NT2/D1 (cell line): Measurements from ENCODE around the gene HES1.
"Not testable (repeated sequence)": the region's sequence is repeated elsewhere in the genome, so short reads cannot be mapped to it uniquely, and the experiment has no call there.

Experiments
- DNase-seq: peaks from one replicate; pipeline ENCODE4 v3.0.0-alpha.2; 2011; ENCODE audit warnings: low read depth, low spot score
- H3K27me3 ChIP-seq: 2 replicates; pipeline ENCODE4 v1.6.0; 2011; ENCODE audit warnings: mild to moderate bottlenecking; ENCODE audit not compliant: insufficient read length, insufficient read depth
- H3K36me3 ChIP-seq: 2 replicates; pipeline ENCODE4 v1.6.1; 2011; ENCODE audit warnings: mild to moderate bottlenecking, low read length, mixed read lengths; ENCODE audit not compliant: insufficient read depth, insufficient read length
- H3K4me1 ChIP-seq: 2 replicates; pipeline ENCODE4 v1.5.1; 2011; ENCODE audit not compliant: insufficient read depth, insufficient read length
- H3K4me3 ChIP-seq: 2 replicates; pipeline ENCODE4 v1.5.1; 2011; ENCODE audit warnings: low read depth; ENCODE audit not compliant: insufficient read length
- H3K9ac ChIP-seq: 2 replicates; pipeline ENCODE4 v1.6.0; 2011; ENCODE audit warnings: low read depth; ENCODE audit not compliant: insufficient read length
- H3K9me3 ChIP-seq: 2 replicates; pipeline ENCODE4 v1.5.1; 2011; ENCODE audit warnings: mild to moderate bottlenecking, low read length; ENCODE audit not compliant: insufficient read depth
- SUZ12 ChIP-seq: IDR thresholded peaks from 2 replicates; pipeline ENCODE4 v1.6.1; 2011; ENCODE audit not compliant: insufficient read length, insufficient read depth; ENCODE audit errors: extremely low read depth
- YY1 ChIP-seq: IDR thresholded peaks from 2 replicates; pipeline ENCODE4 v1.6.1; 2011; ENCODE audit not compliant: insufficient read length, insufficient read depth
- ZNF274 ChIP-seq: IDR thresholded peaks from 2 replicates; pipeline ENCODE4 v1.6.1; 2011; ENCODE audit warnings: mild to moderate bottlenecking, low read depth, low read length

HES1 gene

GRCh38 chr3:194121891-194122631 is 13.9 kb upstream of the HES1 start:
- DNase-seq = no peak

DNA sequence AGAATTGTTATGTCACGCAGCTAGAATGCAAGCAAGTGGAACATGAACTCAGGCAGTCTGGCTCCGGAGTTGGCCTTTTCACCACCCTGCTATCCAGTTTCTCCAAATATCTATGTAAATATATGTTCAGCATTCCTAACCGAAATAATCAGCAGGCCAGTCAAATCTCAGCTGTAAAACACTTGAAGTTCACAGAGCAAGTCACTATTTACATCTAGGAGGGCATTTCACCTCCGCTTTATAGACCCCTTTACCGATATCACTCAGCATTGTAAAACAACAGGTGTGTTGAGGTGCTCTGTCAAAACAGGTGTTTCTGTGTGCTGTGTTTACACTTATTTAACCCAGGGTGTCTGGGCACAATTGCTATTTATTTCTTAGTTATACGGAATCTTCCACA is 12.2 kb upstream of the HES1 start:
- Histone ChIP-seq H3K4me3 (no peak overlapping the region), H3K9ac (no peak overlapping the region), H3K36me3 (no peaks in the 10 kb centered on the region), H3K4me1 (no peaks in the 10 kb centered on the region), H3K9me3 (no peaks in the 10 kb centered on the region), H3K27me3 (no peaks in the 10 kb centered on the region)
- no peak for TF ChIP-seq SUZ12
- no peak for TF ChIP-seq YY1
- no peak for TF ChIP-seq ZNF274
- DNase-seq = no peak

More at GRCh38 chr3:194121891-194122631, 13.9 kb upstream of the HES1 start:
- Histone ChIP-seq H3K27me3 (no peaks in the 10 kb centered on the region), H3K4me3 (no peak overlapping the region), H3K36me3 (no peaks in the 10 kb centered on the region), H3K9me3 (no peaks in the 10 kb centered on the region), H3K9ac (no peak overlapping the region), H3K4me1 (no peaks in the 10 kb centered on the region)
- no peak for TF ChIP-seq ZNF274
- no peak for TF ChIP-seq SUZ12

GRCh38 chr3:194124193-194124592 is 11.8 kb upstream of the HES1 start:
- Histone ChIP-seq H3K27me3 (no peaks in the 10 kb centered on the region), H3K9me3 (no peaks in the 10 kb centered on the region), H3K9ac (no peak overlapping the region), H3K4me1 (peaks cover under 1% of the 10 kb centered on the region), H3K4me3 (no peak overlapping the region), H3K36me3 (no peaks in the 10 kb centered on the region)
- TF ChIP-seq ZNF274 (no peak), SUZ12 (no peak), YY1 (no peak)
- DNase-seq = no peak

GRCh38 chr3:194125442-194125841 is 10.5 kb upstream of the HES1 start:
- Histone ChIP-seq H3K4me1 (peaks cover 12% of the 10 kb centered on the region), H3K36me3 (no peaks in the 10 kb centered on the region), H3K9me3 (no peaks in the 10 kb centered on the region), H3K27me3 (peaks cover 3% of the 10 kb centered on the region), H3K4me3 (no peak overlapping the region), H3K9ac (no peak overlapping the region)
- TF ChIP-seq SUZ12 (no peak), ZNF274 (no peak), YY1 (no peak)
- DNase-seq = no peak

DNA sequence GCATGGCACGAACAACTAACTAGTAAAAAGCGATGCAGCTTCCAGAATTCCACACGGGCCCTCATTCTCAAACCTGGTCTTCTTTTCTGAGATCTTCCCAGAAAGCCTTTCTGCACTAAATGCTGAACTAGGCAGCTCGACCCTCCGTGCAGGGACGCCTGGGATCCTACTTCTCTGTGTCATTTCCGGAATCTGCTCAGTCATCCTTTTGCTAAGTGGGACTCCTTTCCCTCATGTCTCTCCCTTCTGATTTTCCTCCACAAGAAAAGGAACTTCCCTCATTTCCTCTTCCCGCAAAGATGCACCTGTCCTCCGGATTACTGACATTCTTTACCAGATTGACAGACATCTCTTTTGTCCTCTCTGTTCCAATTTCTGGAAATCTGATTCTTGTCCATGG is 9.2 kb upstream of the HES1 start:
- Histone ChIP-seq H3K4me3 (no peak overlapping the region), H3K27me3 (peaks cover 11% of the 10 kb centered on the region)
- TF ChIP-seq SUZ12 = no peak
- no peak for TF ChIP-seq YY1
- no peak for TF ChIP-seq ZNF274

DNA sequence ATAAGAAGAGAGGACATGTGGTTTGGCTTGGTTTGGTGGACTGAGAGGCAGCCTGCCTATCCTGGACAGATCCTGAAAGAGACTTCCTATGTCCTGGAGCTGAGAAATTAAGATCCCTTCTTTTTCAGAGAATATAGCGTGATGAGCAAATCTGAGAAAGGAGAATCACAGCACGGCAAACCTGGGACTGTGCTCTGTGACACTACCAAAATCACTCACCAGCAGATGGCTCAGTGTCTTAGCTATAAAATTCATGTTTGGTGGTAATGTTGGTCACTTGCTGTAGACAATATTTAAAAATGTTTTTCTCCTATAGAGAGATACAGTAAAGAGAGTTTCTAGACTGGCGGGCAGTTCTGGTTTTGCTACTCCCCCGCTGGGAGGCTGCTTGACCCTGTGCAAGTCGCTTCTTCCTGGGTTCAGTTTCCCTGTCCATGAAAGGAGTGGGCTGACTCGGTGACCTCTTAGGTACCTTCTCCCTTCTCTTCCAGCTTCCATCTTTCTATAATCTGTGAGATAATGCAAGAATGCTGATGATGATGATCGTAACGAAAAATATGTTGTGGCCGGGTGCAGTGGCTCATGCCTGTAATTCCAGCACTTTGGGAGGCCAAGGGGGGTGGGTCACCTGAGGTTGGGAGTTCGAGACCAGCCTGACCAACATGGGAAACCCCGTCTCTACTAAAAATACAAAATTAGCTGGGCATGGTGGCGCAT is 7.6 kb upstream of the HES1 start:
- H3K4me3 ChIP-seq = no peak overlapping the region
- H3K36me3 ChIP-seq = no peaks in the 10 kb centered on the region
- peaks cover 21% of the 10 kb centered on the region for H3K27me3 ChIP-seq
- H3K4me1 ChIP-seq = peaks cover 28% of the 10 kb centered on the region
- no peak for DNase-seq
- H3K9ac ChIP-seq = no peak overlapping the region
- H3K9me3 ChIP-seq = no peaks in the 10 kb centered on the region
- TF ChIP-seq YY1 (no peak), SUZ12 (no peak), ZNF274 (no peak)

More for the DNA sequence above, 9.2 kb upstream of the HES1 start:
- DNase-seq = no peak
- Histone ChIP-seq H3K4me1 (peaks cover 21% of the 10 kb centered on the region), H3K36me3 (no peaks in the 10 kb centered on the region), H3K9me3 (no peaks in the 10 kb centered on the region), H3K9ac (no peak overlapping the region)

- not testable (repeated sequence) for H3K4me3 ChIP-seq, H3K9me3 ChIP-seq, DNase-seq, H3K36me3 ChIP-seq, H3K9ac ChIP-seq
- Histone ChIP-seq H3K27me3 (peaks cover 25% of the 10 kb centered on the region), H3K4me1 (peaks cover 31% of the 10 kb centered on the region)
Observed at GRCh38 chr3:194128919-194129295, 7.0 kb upstream of the HES1 start.

- Histone ChIP-seq H3K36me3 (no peaks in the 10 kb centered on the region), H3K9ac (peak overlapping the region; percentile 47), H3K27me3 (peaks cover 25% of the 10 kb centered on the region), H3K4me3 (no peak overlapping the region), H3K4me1 (peaks cover 31% of the 10 kb centered on the region), H3K9me3 (no peaks in the 10 kb centered on the region)
- TF ChIP-seq ZNF274 (no peak), SUZ12 (no peak), YY1 (no peak)
- DNase-seq = peak; percentile 80
Observed at GRCh38 chr3:194129581-194130133, 6.3 kb upstream of the HES1 start.
